HG03039 (cell line): ENCODE data around the gene ABCB1.
A peak's percentile ranks its signal among the peaks of the same experiment; 100 is the strongest.
"Not testable (repeated sequence)": the region's sequence is repeated elsewhere in the genome, so short reads cannot be mapped to it uniquely, and the experiment has no call there.

Source experiments
- ATAC-seq: cut with Tn5 transposase; IDR thresholded peaks from one replicate; pipeline ENCODE4 v1.9.1; 2021; ENCODE audit warnings: mild to moderate bottlenecking, moderate library complexity; ENCODE audit not compliant: unreplicated experiment

The ABCB1 gene

DNA sequence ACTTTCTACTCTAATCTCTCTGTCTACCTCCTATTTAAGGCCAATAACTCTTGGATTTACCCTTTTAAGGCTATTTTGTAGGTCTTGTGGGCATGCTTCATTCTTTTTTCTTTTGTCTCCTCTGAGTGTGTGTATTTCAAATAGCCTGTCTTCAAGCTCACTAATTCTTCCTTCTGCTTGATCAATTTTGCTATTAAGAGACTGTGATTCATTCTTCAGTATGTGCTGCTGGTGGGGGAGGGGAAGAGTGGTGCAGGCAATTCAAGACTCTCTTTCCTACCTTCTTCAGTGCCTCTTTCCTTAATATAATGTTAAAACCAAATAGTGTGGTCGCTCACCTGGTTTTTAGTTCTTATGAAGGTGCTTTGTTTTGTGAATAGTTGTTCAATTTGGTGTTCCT, 20.0 kb downstream of the ABCB1 start:
- ATAC-seq = no peak

DNA sequence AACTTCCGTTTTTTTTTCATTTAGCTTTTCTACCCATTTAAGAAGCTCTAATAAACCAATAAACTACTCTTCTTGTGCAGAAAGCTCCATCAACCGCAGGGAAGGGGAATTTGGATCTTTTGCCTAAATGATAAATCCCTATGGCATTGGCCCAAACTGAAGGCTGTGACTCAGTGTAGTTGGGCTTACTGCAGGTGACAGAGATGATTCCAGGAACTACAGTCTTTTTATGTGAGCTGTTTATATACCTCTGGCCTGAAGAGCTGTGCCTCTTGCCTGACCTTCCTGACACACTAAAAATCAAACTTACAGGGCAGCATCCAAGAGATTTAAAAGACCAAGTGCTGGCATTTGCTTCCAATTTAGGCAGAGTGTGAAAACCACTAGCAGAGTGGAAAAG, 25.2 kb downstream of the ABCB1 start:
- no peak for ATAC-seq

DNA sequence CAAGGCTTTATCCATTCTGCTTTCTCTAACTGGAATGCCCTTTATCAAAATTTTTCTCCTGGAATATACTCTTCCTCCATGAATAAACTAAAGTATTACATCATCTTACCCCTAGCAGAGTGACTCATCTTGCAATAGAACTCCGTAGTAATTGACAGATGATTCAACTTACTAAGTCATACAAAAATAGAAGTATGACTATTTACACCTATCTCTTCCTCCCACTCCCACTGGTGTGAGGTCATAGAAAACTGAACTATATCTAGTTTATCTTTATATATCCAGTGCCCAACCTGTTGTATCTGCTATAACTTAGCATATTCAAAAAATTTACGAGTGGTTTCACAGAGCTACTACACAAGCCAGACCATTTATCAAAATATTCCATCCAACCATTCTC, 26.1 kb downstream of the ABCB1 start:
- no peak for ATAC-seq

DNA sequence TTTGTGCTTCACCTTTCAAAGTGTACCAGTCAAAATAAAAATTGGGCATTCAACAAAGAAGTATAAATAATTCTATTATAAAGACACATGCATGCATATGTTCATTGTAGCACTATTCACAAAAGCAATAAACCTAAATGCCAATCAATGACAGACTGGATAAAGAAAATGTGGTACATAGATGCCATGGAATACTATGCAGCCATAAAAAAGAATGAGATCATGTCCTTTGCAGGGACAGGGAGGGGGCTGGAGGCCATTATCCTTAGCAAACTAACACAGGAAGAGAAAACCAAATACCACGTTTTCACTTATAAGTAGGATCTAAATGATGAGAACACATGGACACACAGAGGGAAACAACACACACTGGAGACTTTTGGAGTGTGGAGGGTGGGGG, 28.2 kb downstream of the ABCB1 start:
- ATAC-seq = not testable (repeated sequence)

DNA sequence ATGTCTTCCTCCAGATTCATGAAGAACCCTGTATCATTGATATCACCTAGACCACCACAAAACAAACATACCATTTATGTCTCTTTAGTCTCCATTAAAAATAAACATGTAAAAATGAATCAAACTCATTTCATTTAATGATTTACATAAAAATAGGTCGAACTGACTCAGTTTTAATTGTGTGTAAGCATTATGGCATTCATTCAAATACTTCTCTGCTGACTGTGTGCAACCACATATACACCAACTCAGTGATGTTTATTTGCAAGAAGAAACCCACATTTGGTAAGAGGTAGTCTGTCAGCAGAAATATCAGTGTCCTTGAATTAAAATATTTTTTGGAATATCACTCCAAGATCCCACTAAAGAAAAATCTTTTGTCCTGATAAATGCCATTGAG, 30.5 kb downstream of the ABCB1 start:
- ATAC-seq = no peak

DNA sequence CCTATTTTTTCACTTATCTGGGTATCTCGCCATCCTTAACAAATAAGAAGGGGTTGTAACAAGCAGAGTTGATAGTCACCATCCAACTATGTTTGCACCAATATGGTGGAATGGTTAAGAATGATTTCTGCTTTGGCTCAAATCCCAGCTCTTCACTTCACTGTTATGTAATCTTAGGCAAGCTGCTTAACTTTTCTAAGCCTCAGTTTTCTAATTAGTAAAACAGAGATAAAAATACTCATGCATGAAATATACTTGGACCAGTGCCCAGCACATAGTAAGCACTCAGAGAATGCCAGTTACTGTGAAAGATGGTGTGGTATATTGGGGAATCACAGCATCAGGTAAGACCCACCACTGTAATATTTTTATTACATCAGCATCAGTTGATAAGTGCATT, 33.6 kb downstream of the ABCB1 start:
- no peak for ATAC-seq

DNA sequence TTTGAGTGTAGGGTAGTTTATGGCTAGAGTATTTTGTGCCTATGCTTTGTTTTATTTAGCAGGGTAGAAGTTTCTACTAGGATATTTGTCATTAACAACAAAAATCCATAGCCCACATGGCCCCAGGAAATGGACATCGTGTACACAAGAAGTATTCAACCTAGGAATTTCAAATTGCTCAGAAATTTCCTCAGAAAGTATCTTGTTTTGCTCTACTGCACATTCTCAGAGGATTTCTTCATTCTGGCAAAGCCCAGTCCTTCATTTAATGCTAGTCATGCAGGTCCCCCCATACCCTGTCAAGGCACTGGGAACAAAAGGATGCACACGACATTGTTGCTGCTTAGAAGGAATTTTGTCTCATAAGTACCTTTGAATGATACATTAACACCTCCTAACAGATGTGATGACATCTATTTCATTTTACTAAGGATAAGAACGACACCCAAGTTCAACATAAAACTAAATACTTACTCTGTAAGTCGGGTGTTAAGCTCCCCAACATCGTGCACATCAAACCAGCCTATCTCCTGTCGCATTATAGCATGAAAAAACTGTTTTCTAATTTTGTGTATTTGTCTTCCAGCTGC, 34.3 kb downstream of the ABCB1 start:
- no peak for ATAC-seq

DNA sequence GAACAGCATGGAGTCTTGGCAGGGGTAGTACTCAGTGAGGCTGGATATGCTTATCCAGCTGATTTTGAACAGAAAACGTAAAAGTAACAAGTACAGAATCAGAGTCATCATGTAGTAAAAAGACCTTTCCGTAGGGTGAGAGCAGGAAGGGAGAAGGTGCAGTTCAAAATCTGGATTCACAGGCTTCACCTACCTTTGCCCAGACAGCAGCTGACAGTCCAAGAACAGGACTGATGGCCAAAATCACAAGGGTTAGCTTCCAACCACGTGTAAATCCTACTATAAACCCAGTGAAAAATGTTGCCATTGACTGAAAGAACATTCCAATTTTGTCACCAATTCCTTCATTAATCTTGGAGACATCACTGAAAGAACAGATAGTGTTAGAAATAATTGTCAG, 34.8 kb downstream of the ABCB1 start:
- no peak for ATAC-seq

DNA sequence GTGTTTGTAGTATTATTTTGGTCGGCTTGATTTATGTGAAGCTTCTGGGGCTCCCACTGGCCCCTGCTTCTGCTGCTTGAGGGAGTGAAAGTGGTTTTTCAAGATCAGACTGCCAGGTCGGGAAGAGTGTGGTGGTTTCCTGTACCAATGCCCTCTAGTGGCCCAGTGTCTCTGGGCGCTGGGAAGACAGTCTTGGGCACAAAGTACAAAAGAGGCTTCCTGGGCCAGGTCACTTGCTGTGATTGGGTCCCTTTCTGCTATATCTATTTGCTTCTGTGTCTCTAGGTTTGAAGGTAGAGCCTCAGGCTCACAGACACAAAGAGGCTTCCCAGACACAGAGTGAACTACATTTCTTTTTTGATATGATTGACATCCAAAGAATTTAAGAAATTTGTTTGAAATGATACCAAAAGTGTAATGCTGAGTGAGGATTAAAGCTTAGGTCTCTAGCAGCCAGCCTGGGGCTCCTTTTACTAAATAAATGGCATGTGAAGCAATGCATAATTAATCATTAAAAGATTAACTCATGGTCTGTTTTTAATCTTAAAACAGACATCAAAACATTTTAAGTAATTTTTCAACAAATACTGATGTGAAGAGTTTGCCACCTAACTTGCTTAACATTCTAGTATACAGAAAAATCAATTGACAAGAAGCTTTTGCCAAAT, 36.3 kb downstream of the ABCB1 start:
- peak; percentile 74 for ATAC-seq

DNA sequence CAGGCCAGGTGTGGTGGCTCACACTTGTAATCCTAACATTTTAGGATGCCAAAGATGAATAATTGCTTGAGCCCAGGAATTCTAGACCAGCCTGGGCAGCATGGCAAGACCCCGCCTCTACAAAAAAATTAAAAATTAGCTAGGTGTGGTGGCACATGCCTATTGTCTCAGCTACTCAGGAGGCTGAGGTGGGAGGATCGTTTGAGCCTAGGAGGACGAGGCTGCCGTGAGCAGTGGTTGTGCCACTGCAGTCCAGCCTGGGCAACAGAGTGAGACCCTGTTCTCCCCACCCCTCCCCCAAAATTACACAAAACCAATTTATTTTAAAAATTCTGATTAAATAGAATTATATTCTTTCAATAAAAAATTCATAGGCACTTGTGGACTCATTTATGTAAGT, 39.0 kb downstream of the ABCB1 start:
- ATAC-seq = no peak

DNA sequence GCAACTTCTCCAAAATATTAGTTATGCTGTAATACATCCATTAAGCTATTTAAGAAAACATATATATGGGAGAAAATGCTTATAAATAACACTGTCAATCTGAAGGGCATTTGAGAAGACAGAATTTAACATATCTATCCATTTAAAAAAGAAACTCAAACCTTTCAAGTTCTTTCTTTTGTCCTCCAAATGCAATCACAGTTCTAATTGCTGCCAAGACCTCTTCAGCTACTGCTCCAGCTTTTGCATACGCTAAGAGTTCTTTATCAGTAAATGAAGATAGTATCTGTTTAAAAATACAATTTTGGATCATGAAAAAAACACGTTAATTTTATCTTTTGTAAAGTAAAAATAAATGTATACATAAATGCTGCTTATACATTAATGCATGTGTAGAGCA, 39.6 kb downstream of the ABCB1 start:
- no peak for ATAC-seq

DNA sequence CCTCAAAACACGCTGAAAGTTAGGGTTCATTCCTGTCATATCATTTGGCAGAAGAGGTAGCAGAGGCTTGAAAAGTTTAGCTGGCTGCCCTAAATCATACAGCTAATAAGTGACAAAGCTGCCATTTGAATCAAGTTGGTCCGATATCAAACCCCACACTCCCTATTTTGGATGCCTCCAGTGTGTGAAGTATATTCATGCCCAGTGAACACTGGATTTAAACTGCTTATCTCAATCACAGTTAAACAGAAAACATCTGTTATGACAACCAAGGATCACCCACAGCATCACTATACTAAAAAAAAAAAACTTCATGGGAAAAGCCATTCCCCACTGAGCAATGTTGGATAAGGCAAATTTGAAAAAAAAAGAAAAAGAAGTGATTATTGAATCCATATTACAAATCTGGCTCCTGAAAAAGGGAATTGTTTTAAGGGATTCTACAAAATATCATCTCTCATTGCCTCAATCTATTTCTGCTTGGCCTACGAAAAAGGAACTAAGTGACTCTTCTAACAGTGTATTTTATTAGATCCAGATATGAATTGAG, 48.3 kb downstream of the ABCB1 start:
- no peak for ATAC-seq

DNA sequence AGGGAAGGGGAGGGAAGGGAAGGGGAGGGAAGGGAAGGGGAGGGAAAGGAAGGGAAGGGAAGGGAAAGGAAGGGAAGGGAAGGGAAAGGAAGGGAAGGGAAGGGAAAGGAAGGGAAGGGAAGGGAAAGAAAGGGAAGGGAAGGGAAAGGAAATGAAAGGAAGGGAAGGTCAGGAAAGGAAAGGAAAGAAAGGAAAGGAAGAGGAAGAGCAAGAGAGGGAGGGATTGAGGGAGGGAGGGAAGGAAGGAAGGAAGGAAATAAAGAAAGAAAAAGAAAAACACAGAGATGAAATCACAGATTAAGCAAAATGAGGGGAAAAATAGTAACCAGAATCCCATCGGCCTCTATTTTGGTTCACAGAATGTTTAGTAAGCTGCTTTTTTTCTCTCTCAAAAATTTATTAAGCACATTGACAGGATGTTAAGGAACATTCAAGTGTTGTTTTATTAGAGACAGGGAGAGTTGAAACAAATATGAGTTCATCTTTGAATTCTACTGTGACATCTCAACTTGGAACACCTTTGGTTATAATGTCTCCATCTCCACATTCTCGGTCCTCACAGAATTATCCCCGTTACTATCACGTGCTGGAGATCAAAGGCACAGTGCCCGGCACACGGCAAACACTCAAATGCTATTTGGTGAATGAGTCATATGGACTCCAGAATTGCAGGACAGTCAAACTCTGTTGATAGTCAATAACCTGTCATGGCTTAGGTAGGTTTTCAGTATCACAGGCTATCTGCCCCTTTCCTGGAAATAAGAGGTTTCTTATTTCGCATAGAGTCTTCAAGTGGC, 52.4 kb downstream of the ABCB1 start:
- no peak for ATAC-seq

DNA sequence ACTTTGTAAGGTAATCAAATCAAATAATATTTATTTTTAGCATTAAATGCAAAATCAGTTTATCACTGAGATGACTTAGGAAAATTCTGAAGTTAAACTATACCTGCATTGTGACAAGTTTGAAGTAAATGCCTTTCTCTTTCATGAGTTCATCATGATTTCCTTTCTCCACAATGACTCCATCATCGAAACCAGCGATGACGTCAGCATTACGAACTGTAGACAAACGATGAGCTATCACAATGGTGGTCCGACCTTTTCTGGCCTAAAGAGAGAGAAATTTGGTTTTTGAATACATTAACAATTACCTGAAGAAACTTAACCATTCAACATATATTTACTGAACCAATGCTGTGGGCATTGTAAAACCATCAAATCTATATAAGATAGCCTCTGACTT, 54.9 kb downstream of the ABCB1 start:
- no peak for ATAC-seq

DNA sequence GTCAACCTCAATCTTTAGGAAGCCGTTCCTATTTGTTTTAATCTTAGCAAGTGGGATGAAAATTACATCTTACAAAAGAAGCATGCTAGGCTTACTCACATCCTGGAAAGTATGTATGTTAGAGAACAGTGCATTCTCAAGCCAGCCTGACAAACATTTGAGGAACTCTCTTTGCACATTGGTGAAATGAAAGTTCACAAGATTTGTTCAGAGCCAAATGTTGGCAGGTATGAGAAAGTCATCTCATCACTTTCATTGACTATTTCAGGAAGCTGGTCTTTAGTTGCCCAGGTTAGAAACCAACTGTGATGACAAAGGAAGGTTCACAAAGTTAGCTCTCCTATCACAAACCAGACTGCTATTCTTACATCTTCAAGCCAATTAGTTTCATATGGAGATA, 57.1 kb downstream of the ABCB1 start:
- ATAC-seq = no peak

DNA sequence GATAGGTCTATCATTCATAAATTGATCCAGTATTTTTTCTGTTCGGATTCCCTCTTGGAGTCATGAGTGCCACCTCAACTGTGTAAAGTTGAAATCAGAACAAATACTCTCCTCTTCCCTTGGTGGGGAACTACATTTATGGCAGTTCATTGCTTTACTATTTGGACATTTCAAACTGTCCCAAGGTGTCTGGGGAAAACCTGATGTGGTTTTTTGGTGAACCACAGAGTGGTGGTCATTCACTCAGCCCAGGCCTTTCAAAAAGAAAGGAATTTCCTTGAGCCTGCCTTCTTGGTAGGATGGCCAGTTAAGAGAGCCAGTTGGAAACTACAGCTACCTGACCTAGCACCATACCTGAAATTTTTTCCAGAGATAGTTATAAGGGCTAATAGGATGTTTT, 59.0 kb downstream of the ABCB1 start:
- ATAC-seq = no peak

DNA sequence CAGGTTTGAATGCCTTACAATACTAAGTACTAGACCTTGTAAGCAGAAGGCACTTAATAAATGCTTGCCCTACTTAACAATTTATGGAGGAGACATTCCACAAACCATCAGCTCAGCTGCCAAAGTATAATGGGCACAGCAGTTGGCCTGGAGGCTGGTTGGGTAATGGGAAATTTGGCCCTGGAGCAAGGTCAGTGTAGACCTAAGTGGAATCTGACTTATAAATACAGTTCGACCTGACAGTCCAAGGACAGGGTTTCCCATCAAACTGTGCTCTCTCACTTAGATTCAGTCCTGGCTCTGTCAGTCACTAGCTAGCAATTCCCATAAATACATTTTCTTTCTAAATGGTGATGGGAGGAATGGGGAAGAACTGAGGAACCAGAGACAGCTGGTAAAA, 62.6 kb downstream of the ABCB1 start:
- no peak for ATAC-seq

DNA sequence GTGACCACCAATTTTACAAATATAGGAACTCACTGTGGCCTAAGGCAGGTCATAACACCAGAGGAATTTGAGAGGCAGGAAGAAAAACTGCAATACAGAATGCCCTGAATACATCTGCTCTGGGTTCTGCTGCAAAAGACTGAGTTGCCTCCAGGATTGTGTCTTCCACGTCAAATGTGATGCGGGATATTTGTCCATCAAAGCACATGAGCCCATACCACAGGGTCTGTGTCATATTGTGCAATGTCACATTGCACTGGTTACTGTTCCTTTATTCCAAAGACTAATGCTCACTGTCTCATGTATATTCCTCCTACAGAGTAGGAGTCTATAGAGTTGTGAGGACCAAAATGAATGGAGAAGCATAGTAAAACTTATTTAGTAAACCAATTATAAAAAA, 66.6 kb downstream of the ABCB1 start:
- ATAC-seq = no peak

DNA sequence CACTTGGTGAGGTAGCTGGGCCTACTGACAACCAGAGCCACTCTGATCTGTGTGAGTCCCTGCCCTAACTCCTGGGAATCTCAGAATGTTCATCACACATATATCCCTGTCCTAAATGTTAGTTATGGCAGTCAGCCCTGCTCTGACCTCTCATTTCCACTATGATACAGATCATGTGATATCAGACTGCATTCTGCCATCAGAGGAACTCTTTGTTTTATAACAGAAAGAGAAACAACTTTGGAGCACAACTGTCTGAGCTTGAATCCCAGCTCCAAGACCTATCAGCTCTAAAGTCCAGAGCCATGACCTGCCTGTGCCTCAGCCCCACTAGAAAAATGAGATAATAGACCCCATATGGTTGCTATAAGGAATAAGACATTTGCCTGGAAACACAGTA, 70.6 kb downstream of the ABCB1 start:
- no peak for ATAC-seq

DNA sequence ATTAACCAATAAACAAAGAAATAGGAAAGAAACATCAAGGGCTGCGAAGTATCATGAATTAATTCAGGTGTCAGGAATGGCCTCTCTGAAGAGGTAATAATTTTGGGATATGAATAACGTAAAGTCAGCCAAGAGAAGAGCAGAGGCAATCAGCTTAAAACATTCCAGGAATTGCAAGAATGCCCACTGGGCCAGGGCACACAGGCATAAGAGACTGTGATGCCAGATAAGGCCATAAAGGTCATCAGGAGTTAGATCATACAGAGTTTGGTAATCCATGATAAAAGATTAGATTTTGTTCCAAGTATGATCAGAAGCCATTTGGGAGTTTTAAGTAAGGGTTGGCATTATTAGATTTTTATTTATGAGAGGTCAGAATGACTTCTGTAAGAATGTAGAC, 72.0 kb downstream of the ABCB1 start:
- ATAC-seq = no peak

DNA sequence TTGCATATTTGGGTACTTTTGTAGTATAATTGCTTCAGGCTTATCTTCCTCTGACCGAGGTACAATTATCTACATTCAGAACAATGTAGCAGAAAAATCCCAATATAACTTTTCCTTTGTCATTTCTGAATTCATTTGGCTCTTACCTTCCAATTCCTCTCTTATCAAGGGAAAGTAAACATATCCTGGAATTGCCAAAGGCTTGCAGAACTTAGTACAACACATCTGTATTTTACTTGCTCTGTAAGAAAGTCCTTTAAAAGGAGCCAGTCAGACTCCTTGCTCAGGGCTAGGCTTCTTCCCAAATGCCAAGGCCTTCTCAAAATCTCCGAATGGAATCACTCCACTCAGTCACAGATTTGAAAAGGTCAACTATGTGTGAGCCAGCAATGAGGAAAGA, 81.9 kb downstream of the ABCB1 start:
- ATAC-seq = no peak

DNA sequence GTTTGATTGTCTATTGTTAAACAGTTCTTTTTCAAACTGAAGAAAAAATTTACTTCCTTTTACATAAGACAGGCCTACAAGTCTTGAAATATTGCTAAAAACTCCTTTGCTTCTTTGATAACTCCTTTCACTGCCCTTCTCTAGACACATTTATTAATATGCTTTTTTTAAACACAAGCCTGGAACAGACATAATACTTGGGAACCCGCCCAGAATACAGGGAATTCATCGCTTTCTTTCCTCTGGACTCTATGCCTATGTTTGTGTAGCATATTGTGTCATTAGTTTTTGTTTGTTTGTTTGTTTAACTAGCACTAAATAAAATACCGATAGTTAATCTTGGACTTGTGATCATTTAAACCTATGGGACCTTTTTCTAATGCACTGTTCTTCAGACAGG, 82.8 kb downstream of the ABCB1 start:
- no peak for ATAC-seq
